Right lobe of liver (tissue), 6 donors: ENCODE data around the gene DCAF8L2. TPM values are rescaled to one million over a fixed set of nuclear protein-coding genes. Genes with fewer than 3 reads are reported as not detected.

Experiments
- ATAC-seq, 4 donors: fragments of 200-7000 bp; cut with Tn5 transposase; one replicate each; pipeline ENCODE4 v1.9.1; 2020; ENCODE audit warnings: mild to moderate bottlenecking in 4 of 4, moderate library complexity in 4 of 4
- DNase-seq, 3 donors: peaks; one replicate each; pipeline ENCODE4 v3.0.0-alpha.2; 2020
- H3K27ac ChIP-seq, 3 donors: fragments of 200-600 bp; one replicate each; pipeline ENCODE4 v1.8.0; 2022
- H3K27me3 ChIP-seq, 2 donors: fragments of 200-600 bp; one replicate each; pipeline ENCODE4 v1.8.0; 2022
- H3K36me3 ChIP-seq, 4 donors: fragments of 200-600 bp; sonication (generic) in 1 of 4; one replicate each; pipeline versions ENCODE4 v1.5.1 to v1.8.0; 2017 to 2022; ENCODE audit warnings: control low read depth in 1 of 4
- H3K4me1 ChIP-seq, 4 donors: fragments of 200-600 bp; sonication (generic) in 1 of 4; one replicate each; pipeline versions ENCODE4 v1.5.1 to v1.8.0; 2017 to 2022; ENCODE audit warnings: control low read depth in 1 of 4
- H3K4me3 ChIP-seq, 3 donors: fragments of 200-600 bp; one replicate each; pipeline ENCODE4 v1.8.0; 2022
- H3K9me3 ChIP-seq, 4 donors: fragments of 200-600 bp; sonication (generic) in 1 of 4; one replicate each; pipeline versions ENCODE4 v1.5.1 to v1.8.0; 2017 to 2022; ENCODE audit warnings: control low read depth in 1 of 4
- POLR2A ChIP-seq: fragments of 450-650 bp; IDR thresholded peaks from one replicate; pipeline ENCODE4 v1.6.1; 2017; ENCODE audit warnings: antibody characterized with exemption, mild to moderate bottlenecking
- WGBS: methylation state at CpG from one replicate; pipeline ENCODE4 v1.1.6; 2018; ENCODE audit warnings: low coverage, low lambda C conversion rate; ENCODE audit not compliant: insufficient coverage; ENCODE audit errors: missing lambda C conversion rate; 5-methylcytosine and 5-hydroxymethylcytosine counted together
- intact Hi-C, 2 donors: fragments of 100-400 bp; cut with DNase I; formaldehyde crosslinking; loops; one replicate each; pipeline versions ENCODE4 v1.11.2 to v1.14.1; 2022
- total RNA-seq, 6 experiments: library from RNA; depleted of rRNA in 2 of 6; stranded (reverse); fragments of >200 nt in 2 of 6; fragmentation: NEBNext Ultra II Directional in 3 of 6; extraction: Animal tissue kit (Norgen Biotek cat#: 25700) in 3 of 6; gene quantifications; one replicate each; pipeline versions ENCODE4 v1.1.0 to v1.2.4, GENCODE V29; 2016 to 2023
- TF ChIP-seq, protein P1 (sequence below), 4 donors: fragments of 200-600 bp in 3 of 4; fragments of 450-650 bp in 1 of 4; IDR thresholded peaks; one replicate each; pipeline versions ENCODE4 v1.5.1 to v1.8.0; 2016 to 2022; ENCODE audit warnings: antibody characterized with exemption in 4 of 4, mild to moderate bottlenecking in 2 of 4
- donor health status: DM: no; HTN: yes; CAD: no.
- donor health status: DM: no; HTN: no; CAD: no.
- donor health status: DM: no; HTN: no; CAD: no.
- donor health status: DM: no; HTN: yes; CAD: no.
- donor health status: DM: no; HTN: yes; CAD: no.

DCAF8L2 gene
- total RNA-seq, 6 experiments from 2014 or later = not detected

DNA sequence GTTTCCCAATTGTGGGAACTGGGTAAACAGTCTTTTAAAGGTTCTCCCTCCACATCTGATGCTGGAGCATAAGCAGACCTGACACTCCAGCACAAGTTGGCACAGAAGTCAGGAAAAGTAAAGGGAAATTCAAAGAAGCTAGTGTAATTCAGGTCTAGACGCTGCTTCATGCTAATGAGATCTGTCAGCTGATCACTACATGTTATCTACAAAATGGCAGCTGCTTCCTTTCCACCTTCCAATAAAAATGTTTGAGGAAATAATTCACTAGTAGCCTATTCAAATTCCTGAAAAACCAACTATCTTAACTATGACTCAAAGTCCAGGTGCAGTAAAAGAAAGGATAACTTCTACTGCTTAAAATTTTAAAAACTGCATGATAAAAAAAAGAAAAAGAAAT, 29.3 kb downstream of the DCAF8L2 start:
- H3K4me3 ChIP-seq = no peak overlapping the region
- no peaks in the 10 kb centered on the region for H3K27me3 ChIP-seq
- ATAC-seq (no peak), DNase-seq (no peak)
- H3K9me3 ChIP-seq = no peaks in the 10 kb centered on the region
- no peaks in the 10 kb centered on the region for H3K4me1 ChIP-seq
- 27% methylated on average over 1 of the region's 1 CpG for WGBS
- H3K36me3 ChIP-seq = no peaks in the 10 kb centered on the region
- intact Hi-C loops = no loop called here
- H3K27ac ChIP-seq = no peak overlapping the region
- TF ChIP-seq, protein P1, sequence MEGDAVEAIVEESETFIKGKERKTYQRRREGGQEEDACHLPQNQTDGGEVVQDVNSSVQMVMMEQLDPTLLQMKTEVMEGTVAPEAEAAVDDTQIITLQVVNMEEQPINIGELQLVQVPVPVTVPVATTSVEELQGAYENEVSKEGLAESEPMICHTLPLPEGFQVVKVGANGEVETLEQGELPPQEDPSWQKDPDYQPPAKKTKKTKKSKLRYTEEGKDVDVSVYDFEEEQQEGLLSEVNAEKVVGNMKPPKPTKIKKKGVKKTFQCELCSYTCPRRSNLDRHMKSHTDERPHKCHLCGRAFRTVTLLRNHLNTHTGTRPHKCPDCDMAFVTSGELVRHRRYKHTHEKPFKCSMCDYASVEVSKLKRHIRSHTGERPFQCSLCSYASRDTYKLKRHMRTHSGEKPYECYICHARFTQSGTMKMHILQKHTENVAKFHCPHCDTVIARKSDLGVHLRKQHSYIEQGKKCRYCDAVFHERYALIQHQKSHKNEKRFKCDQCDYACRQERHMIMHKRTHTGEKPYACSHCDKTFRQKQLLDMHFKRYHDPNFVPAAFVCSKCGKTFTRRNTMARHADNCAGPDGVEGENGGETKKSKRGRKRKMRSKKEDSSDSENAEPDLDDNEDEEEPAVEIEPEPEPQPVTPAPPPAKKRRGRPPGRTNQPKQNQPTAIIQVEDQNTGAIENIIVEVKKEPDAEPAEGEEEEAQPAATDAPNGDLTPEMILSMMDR (IDR thresholded peaks at IDR 0.05) = no peak
- TF ChIP-seq POLR2A = no peak

DNA sequence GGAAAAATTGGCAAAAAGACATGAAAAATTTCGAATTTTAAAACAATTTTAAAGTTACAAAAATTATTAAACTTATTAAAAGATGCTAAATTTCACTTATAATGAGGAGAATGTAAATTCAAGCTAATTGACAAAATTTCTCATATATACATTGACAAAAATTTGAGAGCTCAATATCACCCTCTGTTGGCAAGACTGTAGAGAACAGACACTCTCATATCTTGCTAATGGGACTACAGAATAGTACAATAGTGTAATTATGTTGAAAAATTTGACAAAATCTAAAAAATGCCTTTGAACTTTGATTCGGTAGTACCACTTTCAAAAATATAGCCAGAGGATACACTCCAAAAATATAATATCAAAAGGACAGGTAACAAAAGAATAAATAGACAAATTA, 29.8 kb downstream of the DCAF8L2 start:
- no peaks in the 10 kb centered on the region for H3K27me3 ChIP-seq
- DNase-seq (no peak), ATAC-seq (peak in 2 of 4 donors; percentile 48 to 57)
- H3K9me3 ChIP-seq = no peaks in the 10 kb centered on the region
- TF ChIP-seq POLR2A = no peak
- TF ChIP-seq, protein P1 (IDR thresholded peaks at IDR 0.05) = peak; percentile 31 to 53 (median 48)
- H3K4me3 ChIP-seq = no peak overlapping the region
- no peaks in the 10 kb centered on the region for H3K4me1 ChIP-seq
- intact Hi-C loops = no loop called here
- 2% methylated on average over 2 of the region's 2 CpGs for WGBS
- H3K36me3 ChIP-seq = no peaks in the 10 kb centered on the region
- H3K27ac ChIP-seq = no peak overlapping the region

DNA sequence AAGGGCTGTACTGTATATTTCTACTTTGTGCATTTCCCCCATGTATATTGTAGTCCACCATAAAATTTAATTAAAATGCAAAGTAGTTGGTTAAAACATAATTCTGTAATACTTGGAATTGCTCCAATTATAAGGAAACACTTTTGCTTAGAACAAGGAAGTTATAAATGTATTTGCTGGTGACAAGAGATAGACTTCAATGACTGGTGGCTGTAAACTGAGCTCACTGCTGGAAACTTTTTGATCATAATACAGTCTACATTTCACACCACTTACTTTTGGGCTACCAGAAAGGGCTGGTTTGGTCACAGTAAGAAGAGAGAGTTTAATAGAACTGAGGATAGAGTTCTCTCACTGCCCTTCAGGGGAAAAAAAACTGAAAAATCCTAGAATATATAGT, 32.7 kb downstream of the DCAF8L2 start:
- Histone ChIP-seq H3K4me1 (no peaks in the 10 kb centered on the region), H3K9me3 (no peaks in the 10 kb centered on the region), H3K36me3 (no peaks in the 10 kb centered on the region), H3K27ac (no peak overlapping the region), H3K4me3 (no peak overlapping the region), H3K27me3 (no peaks in the 10 kb centered on the region)
- no peak for ATAC-seq
- TF ChIP-seq POLR2A = no peak
- TF ChIP-seq, protein P1 (IDR thresholded peaks at IDR 0.05) = no peak
- no peak for DNase-seq
- intact Hi-C loops = no loop called here

DNA sequence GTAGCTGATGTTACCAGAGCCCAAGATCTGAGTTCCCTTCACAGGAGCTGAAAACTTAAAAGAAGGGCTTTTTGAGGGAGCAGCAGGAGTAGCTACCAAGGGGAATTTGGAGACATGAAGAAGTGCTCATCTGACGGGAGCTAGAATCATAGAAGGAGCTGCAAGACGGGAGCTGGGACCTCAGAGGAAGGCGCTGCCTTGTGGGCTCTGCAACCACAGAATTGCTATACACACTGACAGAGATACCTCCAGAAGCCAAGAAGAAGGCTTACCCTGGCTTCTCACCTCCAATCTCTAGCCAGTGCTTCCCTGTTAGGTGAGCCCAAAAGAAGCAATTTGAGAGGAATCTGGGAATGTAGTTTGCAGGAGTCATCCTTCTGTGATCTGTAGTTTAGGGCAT, 35.9 kb downstream of the DCAF8L2 start:
- Histone ChIP-seq H3K27me3 (no peaks in the 10 kb centered on the region), H3K9me3 (no peaks in the 10 kb centered on the region), H3K4me3 (no peak overlapping the region), H3K4me1 (no peaks in the 10 kb centered on the region), H3K27ac (no peak overlapping the region), H3K36me3 (no peaks in the 10 kb centered on the region)
- ATAC-seq (no peak), DNase-seq (no peak)
- TF ChIP-seq, protein P1 (IDR thresholded peaks at IDR 0.05) = no peak
- TF ChIP-seq POLR2A = no peak
- intact Hi-C loops = no loop called here
- WGBS = 20% methylated on average over 1 of the region's 3 CpGs

DNA sequence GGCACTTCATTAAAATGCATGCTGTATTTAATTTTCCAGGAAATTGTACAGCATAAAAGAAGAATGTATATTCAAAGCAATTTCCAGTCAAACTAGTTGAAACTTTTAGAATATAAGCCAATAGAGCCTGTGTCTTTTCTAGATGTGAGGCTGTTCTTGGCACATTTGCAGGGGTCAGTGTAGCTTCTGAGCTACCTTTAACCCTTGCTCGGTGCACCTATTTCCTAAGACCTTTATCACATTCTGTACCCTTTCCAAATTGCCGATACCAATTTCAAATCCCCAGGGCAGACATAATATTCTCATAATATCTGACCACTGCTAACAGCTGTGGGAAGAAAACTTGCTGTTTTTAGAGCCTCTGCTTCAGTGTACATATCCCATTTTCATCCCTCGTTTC, 43.2 kb downstream of the DCAF8L2 start:
- Histone ChIP-seq H3K27ac (no peak overlapping the region), H3K36me3 (no peaks in the 10 kb centered on the region), H3K4me1 (peaks cover 0 to 3% (median 0%) of the 10 kb centered on the region in 4 donors), H3K4me3 (no peak overlapping the region), H3K9me3 (no peaks in the 10 kb centered on the region), H3K27me3 (no peaks in the 10 kb centered on the region)
- intact Hi-C loops = no loop called here
- TF ChIP-seq, protein P1 (IDR thresholded peaks at IDR 0.05) = no peak
- TF ChIP-seq POLR2A = no peak
- DNase-seq = peak in 1 of 3 donors; percentile 54
- WGBS = 18% methylated on average over 3 of the region's 3 CpGs
- peak; percentile 84 to 96 (median 90) for ATAC-seq
